ENCODE results near the gene ROPN1. TPM values are rescaled to one million over a fixed set of nuclear protein-coding genes. Genes with fewer than 3 reads are reported as not detected.
"Not testable (repeated sequence)": the region's sequence is repeated elsewhere in the genome, so short reads cannot be mapped to it uniquely, and the experiment has no call there.

Gene ROPN1
- total RNA-seq, 6 experiments from 2014 or later: not detected

GRCh38 chr3:123971406-123971805 is 20.5 kb downstream of the ROPN1 start:
- intact Hi-C loops (cut with DNase I): no loop called here
- Histone ChIP-seq H3K36me3 (no peaks in the 10 kb centered on the region), H3K27ac (no peak overlapping the region), H3K4me3 (no peak overlapping the region), H3K9me3 (no peaks in the 10 kb centered on the region), H3K4me1 (no peaks in the 10 kb centered on the region), H3K27me3 (no peaks in the 10 kb centered on the region)
- no peak for ATAC-seq
- DNase-seq: no peak
- TF ChIP-seq CTCF (IDR thresholded peaks at IDR 0.05) (no peak), POLR2A (IDR thresholded peaks at IDR 0.05) (no peak)

GRCh38 chr3:123967260-123967659 is 24.7 kb downstream of the ROPN1 start:
- H3K9me3 ChIP-seq; H3K27me3 ChIP-seq; H3K4me3 ChIP-seq; intact Hi-C loops (cut with DNase I); ATAC-seq; H3K27ac ChIP-seq; DNase-seq; H3K36me3 ChIP-seq: not testable (repeated sequence)
- 60% methylated on average over 2 of the region's 2 CpGs for WGBS (ENCODE audit: insufficient coverage, low coverage, low lambda C conversion rate, missing lambda C conversion rate)
- H3K4me1 ChIP-seq: peaks cover 0 to 22% (median 0%) of the 10 kb centered on the region in 4 donors

GRCh38 chr3:123966799-123967198 is 25.1 kb downstream of the ROPN1 start:
- H3K36me3 ChIP-seq; intact Hi-C loops (cut with DNase I); DNase-seq; H3K4me3 ChIP-seq; H3K27ac ChIP-seq; H3K9me3 ChIP-seq; H3K27me3 ChIP-seq: not testable (repeated sequence)
- peak in 3 of 4 donors; percentile 31 to 45 (median 32) for ATAC-seq
- H3K4me1 ChIP-seq: peaks cover 0 to 26% (median 0%) of the 10 kb centered on the region in 4 donors
- no CpG with 5 or more reads among the region's 1 CpG for WGBS (ENCODE audit: insufficient coverage, low coverage, low lambda C conversion rate, missing lambda C conversion rate)

GRCh38 chr3:123964793-123965192 is 27.1 kb downstream of the ROPN1 start:
- DNase-seq (peak; percentile 19 to 85 (median 57)), ATAC-seq (peak; percentile 28 to 61 (median 48))
- H3K27me3 ChIP-seq; H3K27ac ChIP-seq; H3K36me3 ChIP-seq; intact Hi-C loops (cut with DNase I); H3K4me3 ChIP-seq; H3K9me3 ChIP-seq: not testable (repeated sequence)
- H3K4me1 ChIP-seq: peaks cover 0 to 35% (median 0%) of the 10 kb centered on the region in 4 donors
- WGBS (ENCODE audit: insufficient coverage, low coverage, low lambda C conversion rate, missing lambda C conversion rate): 18% methylated on average over 1 of the region's 1 CpG

GRCh38 chr3:123961508-123961856 is 30.4 kb downstream of the ROPN1 start:
- Histone ChIP-seq H3K36me3 (no peaks in the 10 kb centered on the region), H3K4me3 (peak overlapping the region; percentile 55 to 66 (median 59)), H3K27me3 (no peaks in the 10 kb centered on the region), H3K9me3 (no peaks in the 10 kb centered on the region), H3K4me1 (peaks cover 0 to 35% (median 0%) of the 10 kb centered on the region in 4 donors), H3K27ac (peak overlapping the region; percentile 68 to 76 (median 68))
- TF ChIP-seq CTCF (IDR thresholded peaks at IDR 0.05) (no peak), POLR2A (IDR thresholded peaks at IDR 0.05) (no peak)
- intact Hi-C loops (cut with DNase I): no loop called here
- no peak for ATAC-seq
- DNase-seq: no peak
- WGBS (ENCODE audit: insufficient coverage, low coverage, low lambda C conversion rate, missing lambda C conversion rate): under 1% methylated on average over 15 of the region's 15 CpGs

- Histone ChIP-seq H3K27ac (peak within 1 kb of the TSS; percentile 68 to 76 (median 68)), H3K4me3 (peak within 1 kb of the TSS; percentile 55 to 66 (median 59)), H3K36me3 (no peaks in the 10 kb centered on the region), H3K4me1 (peaks cover 0 to 35% (median 0%) of the 10 kb centered on the region in 4 donors), H3K9me3 (no peaks in the 10 kb centered on the region), H3K27me3 (no peaks in the 10 kb centered on the region)
- DNase-seq (peak; percentile 92), ATAC-seq (peak; percentile 92 to 99 (median 98))
- intact Hi-C loops (cut with DNase I): no loop called here
- TF ChIP-seq POLR2A (IDR thresholded peaks at IDR 0.05) (peak; percentile 59), CTCF (IDR thresholded peaks at IDR 0.05) (no peak)
- under 1% methylated on average over 50 of the region's 55 CpGs for WGBS (ENCODE audit: insufficient coverage, low coverage, low lambda C conversion rate, missing lambda C conversion rate)
Observed at GRCh38 chr3:123960781-123961507, 31.0 kb downstream of the ROPN1 start, which contains the start of gene CCDC14. Gene CCDC14 (minus strand): TSS chr3:123961229. CDS start chr3:123961173, 56 bp downstream.

All from right lobe of liver (tissue), 6 donors.